GM12874 (cell line): ENCODE measurements around the gene XYLT1.

Experiments
- CTCF ChIP-seq: IDR thresholded peaks from 2 replicates; pipeline ENCODE4 v1.5.1; 2011; ENCODE audit warnings: low read depth, mild to moderate bottlenecking, control low read depth, low read length, moderate library complexity; ENCODE audit not compliant: insufficient read depth

The XYLT1 gene

GRCh38 chr16:17417740-17418139 is 53.0 kb downstream of the XYLT1 start:
- TF ChIP-seq CTCF = no peak

- TF ChIP-seq CTCF = peak; percentile 20; the same call in 1 of the 2 replicates
These were observed 54.1 kb downstream of the XYLT1 start for GRCh38 chr16:17416461-17417311.

- TF ChIP-seq CTCF = no peak
These were observed 55.8 kb downstream of the XYLT1 start for GRCh38 chr16:17414916-17415315.

- TF ChIP-seq CTCF = no peak
These were observed 56.3 kb downstream of the XYLT1 start for GRCh38 chr16:17414421-17414820.

GRCh38 chr16:17413508-17413907 is 57.3 kb downstream of the XYLT1 start:
- no peak for TF ChIP-seq CTCF

- no peak for TF ChIP-seq CTCF
These were observed 58.0 kb downstream of the XYLT1 start for GRCh38 chr16:17412791-17413190.

GRCh38 chr16:17412221-17412620 is 58.5 kb downstream of the XYLT1 start:
- TF ChIP-seq CTCF = no peak

- no peak for TF ChIP-seq CTCF
These were observed 59.5 kb downstream of the XYLT1 start for GRCh38 chr16:17411263-17411662.
